ENCODE data around the gene NRTN. TPM values are rescaled to one million over a fixed set of nuclear protein-coding genes. Genes with fewer than 3 reads are reported as not detected.
"Not testable (repeated sequence)": the region's sequence is repeated elsewhere in the genome, so short reads cannot be mapped to it uniquely, and the experiment has no call there.

Gene NRTN
- total RNA-seq, 2 experiments from 2014 or later: 0.49 to 3.2 TPM

- Histone ChIP-seq H3K4me1 (ENCODE audit: insufficient read depth, low read length, poor library complexity, severe bottlenecking) (peaks cover 14% of the 10 kb centered on the region), H3K4me3 (ENCODE audit: low read depth, low read length, poor library complexity, severe bottlenecking) (no peak overlapping the region), H3K27ac (ENCODE audit: low read depth, low read length, poor library complexity, severe bottlenecking) (no peak overlapping the region), H3K9me3 (ENCODE audit: low read length) (no peaks in the 10 kb centered on the region), H3K9me2 (ENCODE audit: insufficient read depth, low read length) (no peaks in the 10 kb centered on the region), H4K20me1 (ENCODE audit: insufficient read depth, low read length) (no peaks in the 10 kb centered on the region), H3K36me3 (ENCODE audit: insufficient read depth, low read length) (no peaks in the 10 kb centered on the region), H2AFZ (ENCODE audit: low read length) (no peak overlapping the region), H3K4me2 (ENCODE audit: low read length) (no peak overlapping the region), H3K79me2 (ENCODE audit: insufficient read depth, low read depth, low read length) (no peaks in the 10 kb centered on the region)
- DNase-seq (ENCODE audit: low spot score): no peak
- BruUV-seq (replicated peaks): no TSS peak
- TF ChIP-seq, protein P1, sequence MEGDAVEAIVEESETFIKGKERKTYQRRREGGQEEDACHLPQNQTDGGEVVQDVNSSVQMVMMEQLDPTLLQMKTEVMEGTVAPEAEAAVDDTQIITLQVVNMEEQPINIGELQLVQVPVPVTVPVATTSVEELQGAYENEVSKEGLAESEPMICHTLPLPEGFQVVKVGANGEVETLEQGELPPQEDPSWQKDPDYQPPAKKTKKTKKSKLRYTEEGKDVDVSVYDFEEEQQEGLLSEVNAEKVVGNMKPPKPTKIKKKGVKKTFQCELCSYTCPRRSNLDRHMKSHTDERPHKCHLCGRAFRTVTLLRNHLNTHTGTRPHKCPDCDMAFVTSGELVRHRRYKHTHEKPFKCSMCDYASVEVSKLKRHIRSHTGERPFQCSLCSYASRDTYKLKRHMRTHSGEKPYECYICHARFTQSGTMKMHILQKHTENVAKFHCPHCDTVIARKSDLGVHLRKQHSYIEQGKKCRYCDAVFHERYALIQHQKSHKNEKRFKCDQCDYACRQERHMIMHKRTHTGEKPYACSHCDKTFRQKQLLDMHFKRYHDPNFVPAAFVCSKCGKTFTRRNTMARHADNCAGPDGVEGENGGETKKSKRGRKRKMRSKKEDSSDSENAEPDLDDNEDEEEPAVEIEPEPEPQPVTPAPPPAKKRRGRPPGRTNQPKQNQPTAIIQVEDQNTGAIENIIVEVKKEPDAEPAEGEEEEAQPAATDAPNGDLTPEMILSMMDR (conservative IDR thresholded peaks at IDR 0.05; ENCODE audit: low read length): no peak
- TF ChIP-seq EZH2phosphoT487 (IDR thresholded peaks at IDR 0.05; ENCODE audit: borderline replicate concordance, low read depth, low read length): no peak
- intact Hi-C loops (cut with micrococcal nuclease; ENCODE audit: unreplicated experiment): no loop called here
- POLR2A ChIA-PET: no interaction called here
- CTCF ChIA-PET (ENCODE audit: unreplicated experiment): no interaction called here
These were observed 45.3 kb downstream of the NRTN start for GRCh38 chr19:5850189-5850588.

GRCh38 chr19:5850743-5851293, 46.0 kb downstream of the NRTN start:
- POLR2A ChIA-PET: no interaction called here
- Histone ChIP-seq H2AFZ (ENCODE audit: low read length) (peak overlapping the region; percentile 73), H3K36me3 (ENCODE audit: insufficient read depth, low read length) (no peaks in the 10 kb centered on the region), H3K4me3 (ENCODE audit: low read depth, low read length, poor library complexity, severe bottlenecking) (no peak overlapping the region), H3K4me2 (ENCODE audit: low read length) (peak overlapping the region; percentile 32), H3K27ac (ENCODE audit: low read depth, low read length, poor library complexity, severe bottlenecking) (no peak overlapping the region), H3K4me1 (ENCODE audit: insufficient read depth, low read length, poor library complexity, severe bottlenecking) (peaks cover 14% of the 10 kb centered on the region), H4K20me1 (ENCODE audit: insufficient read depth, low read length) (no peaks in the 10 kb centered on the region), H3K9me3 (ENCODE audit: low read length) (no peaks in the 10 kb centered on the region), H3K9me2 (ENCODE audit: insufficient read depth, low read length) (no peaks in the 10 kb centered on the region), H3K79me2 (ENCODE audit: insufficient read depth, low read depth, low read length) (no peaks in the 10 kb centered on the region)
- intact Hi-C loops (cut with micrococcal nuclease; ENCODE audit: unreplicated experiment): no loop called here
- no TSS peak for BruUV-seq (replicated peaks)
- CTCF ChIA-PET (ENCODE audit: unreplicated experiment): no interaction called here
- TF ChIP-seq, protein P1 (conservative IDR thresholded peaks at IDR 0.05; ENCODE audit: low read length): no peak
- no peak for TF ChIP-seq EZH2phosphoT487 (IDR thresholded peaks at IDR 0.05; ENCODE audit: borderline replicate concordance, low read depth, low read length)
- DNase-seq (ENCODE audit: low spot score): peak; percentile 16

GRCh38 chr19:5851302-5851701, 46.4 kb downstream of the NRTN start, which contains the start of gene FUT3:
Gene FUT3 (minus strand): TSS chr19:5851449.
- POLR2A ChIA-PET: no interaction called here
- TF ChIP-seq EZH2phosphoT487 (IDR thresholded peaks at IDR 0.05; ENCODE audit: borderline replicate concordance, low read depth, low read length): no peak
- TF ChIP-seq, protein P1 (conservative IDR thresholded peaks at IDR 0.05; ENCODE audit: low read length): no peak
- no peak within 1 kb of the TSS for H3K27ac ChIP-seq (ENCODE audit: low read depth, low read length, poor library complexity, severe bottlenecking)
- peak within 1 kb of the TSS; percentile 73 for H2AFZ ChIP-seq (ENCODE audit: low read length)
- no peak for DNase-seq (ENCODE audit: low spot score)
- no peaks in the 10 kb centered on the region for H3K79me2 ChIP-seq (ENCODE audit: insufficient read depth, low read depth, low read length)
- H4K20me1 ChIP-seq (ENCODE audit: insufficient read depth, low read length): no peaks in the 10 kb centered on the region
- no TSS peak for BruUV-seq (replicated peaks)
- intact Hi-C loops (cut with micrococcal nuclease; ENCODE audit: unreplicated experiment): no loop called here
- no peak within 1 kb of the TSS for H3K4me3 ChIP-seq (ENCODE audit: low read depth, low read length, poor library complexity, severe bottlenecking)
- CTCF ChIA-PET (ENCODE audit: unreplicated experiment): no interaction called here
- peaks cover 14% of the 10 kb centered on the region for H3K4me1 ChIP-seq (ENCODE audit: insufficient read depth, low read length, poor library complexity, severe bottlenecking)
- H3K9me2 ChIP-seq (ENCODE audit: insufficient read depth, low read length): no peaks in the 10 kb centered on the region
- H3K36me3 ChIP-seq (ENCODE audit: insufficient read depth, low read length): no peaks in the 10 kb centered on the region
- no peaks in the 10 kb centered on the region for H3K9me3 ChIP-seq (ENCODE audit: low read length)
- H3K4me2 ChIP-seq (ENCODE audit: low read length): peak within 1 kb of the TSS; percentile 32

DNA sequence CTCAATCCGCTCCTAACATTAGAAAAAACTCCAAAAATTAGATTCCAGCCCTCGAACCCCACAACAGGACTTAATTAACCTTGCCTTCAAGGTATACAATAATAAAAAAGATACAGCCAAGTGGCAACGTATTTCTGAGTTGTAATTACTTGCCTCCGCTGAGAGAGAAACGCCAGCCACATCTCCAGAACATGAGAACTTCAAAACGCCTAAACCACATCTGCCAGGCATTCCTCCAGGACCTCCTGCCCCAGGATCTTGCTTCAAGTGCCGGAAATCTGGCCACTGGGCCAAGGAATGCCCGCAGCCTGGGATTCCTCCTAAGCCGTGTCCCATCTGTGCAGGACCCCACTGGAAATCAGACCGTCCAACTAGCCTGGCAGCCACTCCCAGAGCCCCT, 49.3 kb downstream of the NRTN start:
- H3K27ac ChIP-seq (ENCODE audit: low read depth, low read length, poor library complexity, severe bottlenecking); POLR2A ChIA-PET; H3K9me3 ChIP-seq (ENCODE audit: low read length); H2AFZ ChIP-seq (ENCODE audit: low read length); H3K4me2 ChIP-seq (ENCODE audit: low read length); BruUV-seq (replicated peaks); H3K36me3 ChIP-seq (ENCODE audit: insufficient read depth, low read length); H3K4me3 ChIP-seq (ENCODE audit: low read depth, low read length, poor library complexity, severe bottlenecking); DNase-seq (ENCODE audit: low spot score); H3K79me2 ChIP-seq (ENCODE audit: insufficient read depth, low read depth, low read length); H4K20me1 ChIP-seq (ENCODE audit: insufficient read depth, low read length); intact Hi-C loops (cut with micrococcal nuclease; ENCODE audit: unreplicated experiment); H3K9me2 ChIP-seq (ENCODE audit: insufficient read depth, low read length): not testable (repeated sequence)
- CTCF ChIA-PET (ENCODE audit: unreplicated experiment): interaction anchor here (0.6 kb wide), 1 partner anchor 31 kb away, joined by 3 read pairs; no protein-coding TSS in a partner anchor
- H3K4me1 ChIP-seq (ENCODE audit: insufficient read depth, low read length, poor library complexity, severe bottlenecking): peaks cover 14% of the 10 kb centered on the region
